K562 (cell line): ENCODE results near the gene DPEP2. TPM values are rescaled to one million over a fixed set of nuclear protein-coding genes. Genes with fewer than 3 reads are reported as not detected.

ENCODE experiments used
- ATAC-seq: fragments of 200-7000 bp; cut with Tn5 transposase; 3 replicates; pipeline ENCODE4 v1.9.1; 2020; ENCODE audit warnings: moderate library complexity
- BruUV-seq: library from RNA; stranded (reverse); fragments of 400-500 nt; replicated peaks from 2 replicates; lab custom pipeline; 2021; lab: Mats Ljungman, UMichigan
- CTCF ChIA-PET: fragments of 300-600 bp; formaldehyde crosslinking; extraction: SDS; loops from one replicate; lab custom pipeline; 2021; ENCODE audit warnings: low intra/inter-chr PET ratio; lab: Yijun Ruan, JAX
- POLR2A ChIA-PET: fragments of 300-600, 350-650 bp; sonication (Branson Sonifier 250); formaldehyde crosslinking; extraction: SDS; loops from one replicate; lab custom pipeline; 2021; ENCODE audit warnings: antibody characterized with exemption, inconsistent platforms; lab: Yijun Ruan, JAX
- DNase-seq, 4 experiments: peaks; one replicate each; pipeline versions ENCODE4 v3.0.0 to v3.0.0-alpha.2; 2011 to 2018; ENCODE audit warnings: low spot score in 3 of 4, mixed read lengths in 3 of 4; ENCODE audit errors: extremely low read depth in 1 of 4
- FAIRE-seq: peaks from 2 replicates; lab custom pipeline; 2011; peaks lifted over from hg19 to GRCh38; lab: Jason Lieb, UNC
- H2AFZ ChIP-seq: 2 replicates; pipeline ENCODE4 v1.6.0; 2011; ENCODE audit warnings: low read depth, low read length, control low read depth, inconsistent platforms
- H3K27ac ChIP-seq: fragments of 200-600 bp; 3 replicates; pipeline ENCODE4 v1.8.0; 2011; ENCODE audit warnings: low read depth, mild to moderate bottlenecking, control low read depth, inconsistent platforms, low read length, moderate library complexity, mixed read lengths; ENCODE audit errors: extremely low read depth
- H3K27me3 ChIP-seq, 2 experiments: fragments of 300-600 bp in 1 of 2; 2 replicates in 1 of 2; 3 replicates in 1 of 2; pipeline versions ENCODE4 v1.6.0 to v1.8.0; 2011; ENCODE audit warnings: inconsistent platforms in 2 of 2, low read length in 2 of 2, mild to moderate bottlenecking in 1 of 2, mixed read lengths in 1 of 2, moderate library complexity in 1 of 2; ENCODE audit not compliant: control insufficient read depth in 2 of 2, insufficient read depth in 2 of 2
- H3K36me3 ChIP-seq: fragments of 300-600 bp; 3 replicates; pipeline ENCODE4 v1.8.0; 2011; ENCODE audit warnings: mild to moderate bottlenecking, low read length, inconsistent platforms; ENCODE audit not compliant: control insufficient read depth, insufficient read depth
- H3K4me1 ChIP-seq, 2 experiments: fragments of 200-600 bp in 1 of 2; replicated peaks in 1 of 2; 2 replicates in 1 of 2; 3 replicates in 1 of 2; pipeline versions ENCODE4 v1.5.1 to v1.8.0; 2011; ENCODE audit warnings: inconsistent platforms in 2 of 2, low read length in 2 of 2, mild to moderate bottlenecking in 1 of 2, mixed read lengths in 1 of 2, moderate library complexity in 1 of 2; ENCODE audit not compliant: control insufficient read depth in 2 of 2, insufficient read depth in 2 of 2
- H3K4me2 ChIP-seq: 2 replicates; pipeline ENCODE4 v1.6.1; 2011; ENCODE audit warnings: low read length, control low read depth, inconsistent platforms, mixed read lengths; ENCODE audit not compliant: insufficient read depth
- H3K4me3 ChIP-seq: fragments of 200-600 bp; sonication (generic), shearing (Covaris generic); 2 replicates; pipeline ENCODE4 v1.5.1; 2016; ENCODE audit warnings: control low read depth, inconsistent platforms
- H3K79me2 ChIP-seq: fragments of 200-600 bp; 3 replicates; pipeline ENCODE4 v1.8.0; 2011; ENCODE audit warnings: low read length, inconsistent platforms; ENCODE audit not compliant: control insufficient read depth, insufficient read depth
- H3K9ac ChIP-seq, 2 experiments: 2 replicates each; pipeline versions ENCODE4 v1.6.0 to v1.6.1; 2011; ENCODE audit warnings: low read depth in 2 of 2, low read length in 2 of 2, control low read depth in 1 of 2, inconsistent platforms in 1 of 2, mild to moderate bottlenecking in 1 of 2, mixed read lengths in 1 of 2; ENCODE audit not compliant: insufficient read depth in 1 of 2
- H3K9me1 ChIP-seq: one replicate; pipeline ENCODE4 v1.6.0; 2011; ENCODE audit warnings: inconsistent platforms, mild to moderate bottlenecking, low read length, moderate library complexity; ENCODE audit not compliant: control insufficient read depth, insufficient read depth
- H3K9me3 ChIP-seq: replicated peaks from 2 replicates; pipeline ENCODE4 v1.5.1; 2011; ENCODE audit warnings: low read depth, low read length, inconsistent platforms; ENCODE audit not compliant: control insufficient read depth, insufficient read depth
- H4K20me1 ChIP-seq: replicated peaks from 2 replicates; pipeline ENCODE4 v1.6.1; 2011; ENCODE audit warnings: low read length, inconsistent platforms, mixed read lengths; ENCODE audit not compliant: control insufficient read depth, insufficient read depth
- HNRNPL ChIP-seq: fragments of 200-400 bp; formaldehyde crosslinking; IDR thresholded peaks from 2 replicates; pipeline ENCODE4 v1.6.1; 2017; ENCODE audit warnings: low read depth, mild to moderate bottlenecking, low read length
- POLR2G ChIP-seq: fragments of 200-400 bp; formaldehyde crosslinking; IDR thresholded peaks from 2 replicates; pipeline ENCODE4 v1.6.1; 2017; ENCODE audit warnings: low read depth, mild to moderate bottlenecking, antibody characterized with exemption, low read length, moderate library complexity
- SREBF1 ChIP-seq: fragments of 150-350 bp; IDR thresholded peaks from 2 replicates; pipeline ENCODE4 v1.6.1; 2014; ENCODE audit warnings: antibody characterized with exemption, low read depth, low read length, borderline replicate concordance
- WGBS: fragments of 100-300 bp; shearing (Covaris generic); methylation state at CpG from one replicate; pipeline ENCODE4 v1.1.6; 2016; ENCODE audit warnings: low coverage, mixed read lengths; ENCODE audit not compliant: insufficient coverage; ENCODE audit errors: missing lambda C conversion rate; 5-methylcytosine and 5-hydroxymethylcytosine counted together
- in situ Hi-C: fragments of 300-500 bp; cut with MboI; formaldehyde crosslinking; loops from 4 replicates; pipeline ENCODE4 v1.15.0; 2018; ENCODE audit warnings: inconsistent platforms, mixed read lengths
- intact Hi-C: fragments of 100-400 bp; cut with micrococcal nuclease; formaldehyde crosslinking; loops from 2 replicates; pipeline ENCODE4 v1.14.2; 2022
- polyA plus RNA-seq, 8 experiments: library from polyadenylated mRNA; depleted of rRNA in 4 of 8; stranded (reverse) in 5 of 8; unstranded in 3 of 8; fragments of >200 nt; fragmentation: Nextera tagmentation in 2 of 8; fragmentation: Illumina TruSeq in 1 of 8; extraction: Ambion mirVana in 2 of 8; extraction: Trizol in 1 of 8; gene quantifications; 2 replicates each; pipeline versions ENCODE4 v1.2.1 to v1.2.3, GENCODE V29; 2011 to 2014; ENCODE audit warnings: inconsistent platforms in 1 of 8, missing spikeins in 1 of 8
- total RNA-seq, 7 experiments: library from RNA; depleted of rRNA in 6 of 7; stranded (reverse); fragments of >200 nt in 6 of 7; fragmentation: Illumina TruSeq in 2 of 7; extraction: Trizol in 2 of 7; gene quantifications; 2 replicates each; pipeline versions ENCODE4 v1.2.1 to v1.2.3, GENCODE V29; 2011 to 2021; ENCODE audit warnings: low replicate concordance in 1 of 7

The DPEP2 gene
- total and polyA plus RNA-seq, 9 of the 15 experiments (the other 6 are each of a cell fraction or from before 2014, with no cell fraction given), result 0.14 to 1.2 (median 0.38) TPM

- Histone ChIP-seq H3K79me2 (no peaks in the 10 kb centered on the region), H3K36me3 (peaks cover 78% of the 10 kb centered on the region; the same call in 2 of the 3 replicates), H2AFZ (no peak overlapping the region), H3K9me1 (no peaks in the 10 kb centered on the region), H3K27me3 (no peaks in the 10 kb centered on the region), H3K4me1 (peaks cover 0 to 23% of the 10 kb centered on the region in 2 experiments; a peak in 2 of 5 replicates), H3K4me2 (no peak overlapping the region), H4K20me1 (no peaks in the 10 kb centered on the region), H3K27ac (no peak overlapping the region), H3K9me3 (no peaks in the 10 kb centered on the region), H3K9ac (peak overlapping the region in 1 of 2 experiments; percentile 28; a peak in 2 of 4 replicates), H3K4me3 (no peak overlapping the region)
- no peak for TF ChIP-seq SREBF1
- TF ChIP-seq POLR2G, result peak; percentile 49
- BruUV-seq, result no TSS peak
- in situ Hi-C loops (no loop called here), intact Hi-C loops (no loop called here)
- 84% methylated on average over 12 of the region's 12 CpGs for WGBS
- ChIA-PET POLR2A (interaction anchor here (0.7 kb wide), 1 partner anchor 151 kb away, joined by 3 read pairs; no protein-coding TSS in a partner anchor), CTCF (no interaction called here)
- DNase-seq (no peak), FAIRE-seq (no peak), ATAC-seq (no peak)
These were observed 47.8 kb downstream of the DPEP2 start for GRCh38 chr16:67951485-67951884.

GRCh38 chr16:67950335-67950843 is 48.9 kb downstream of the DPEP2 start:
- Histone ChIP-seq H3K9ac (no peak overlapping the region), H3K9me3 (no peaks in the 10 kb centered on the region), H3K4me3 (no peak overlapping the region), H3K27ac (no peak overlapping the region), H3K36me3 (peaks cover 86% of the 10 kb centered on the region; the same call in 2 of the 3 replicates), H2AFZ (no peak overlapping the region), H3K79me2 (no peaks in the 10 kb centered on the region), H3K4me2 (no peak overlapping the region), H4K20me1 (0 out of 2 replicates have a peak, but pooled peaks cover 3% of the 10 kb centered on the region), H3K27me3 (no peaks in the 10 kb centered on the region), H3K9me1 (no peaks in the 10 kb centered on the region), H3K4me1 (peaks cover 0 to 29% of the 10 kb centered on the region in 2 experiments; a peak in 2 of 5 replicates)
- ChIA-PET CTCF (no interaction called here), POLR2A (interaction anchor here (0.6 to 1.9 kb wide), 5 partner anchors 10 to 74 kb away, joined by 3 to 5 read pairs (median 3); partner anchors contain the start of gene PSMB10)
- no TSS peak for BruUV-seq
- FAIRE-seq (no peak), ATAC-seq (no peak), DNase-seq (no peak)
- in situ Hi-C loops (no loop called here), intact Hi-C loops (no loop called here)
- 82% methylated on average over 15 of the region's 16 CpGs for WGBS
- peak; percentile 28; the same call in 1 of the 2 replicates for TF ChIP-seq POLR2G
- no peak for TF ChIP-seq HNRNPL
